HG03025 (cell line): ENCODE measurements around the gene CYRIA.

Experiments
- ATAC-seq: cut with Tn5 transposase; IDR thresholded peaks from one replicate; pipeline ENCODE4 v1.9.1; 2021; ENCODE audit warnings: mild to moderate bottlenecking, moderate library complexity; ENCODE audit not compliant: unreplicated experiment, low FRiP score

Gene CYRIA

GRCh38 chr2:16665748-16666448, at the start of gene CYRIA:
Gene CYRIA, minus strand, starts transcription at chr2:16665834. Its CDS starts 77,715 bp downstream, at chr2:16588119.
- peak; percentile 61 for ATAC-seq

DNA sequence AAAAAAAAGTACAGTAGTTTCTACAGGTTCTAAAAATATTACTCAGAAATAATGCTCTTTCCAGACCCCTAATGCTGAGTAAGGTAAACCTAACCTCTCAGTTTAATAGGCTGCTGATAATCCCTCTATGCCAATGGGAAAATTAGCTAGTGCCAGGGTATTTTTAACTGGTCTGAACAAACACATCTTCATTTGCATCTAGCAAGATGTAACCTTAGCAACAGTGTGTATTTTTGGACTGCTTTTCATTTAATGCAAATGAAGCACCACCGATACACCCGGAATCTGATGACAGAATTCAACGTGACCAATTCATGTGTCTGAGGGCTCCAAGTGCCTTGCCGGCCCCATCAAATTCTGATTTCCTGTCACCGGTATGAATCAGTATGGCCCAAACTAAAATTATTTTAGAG, 47.4 kb upstream of the CYRIA start:
- no peak for ATAC-seq

DNA sequence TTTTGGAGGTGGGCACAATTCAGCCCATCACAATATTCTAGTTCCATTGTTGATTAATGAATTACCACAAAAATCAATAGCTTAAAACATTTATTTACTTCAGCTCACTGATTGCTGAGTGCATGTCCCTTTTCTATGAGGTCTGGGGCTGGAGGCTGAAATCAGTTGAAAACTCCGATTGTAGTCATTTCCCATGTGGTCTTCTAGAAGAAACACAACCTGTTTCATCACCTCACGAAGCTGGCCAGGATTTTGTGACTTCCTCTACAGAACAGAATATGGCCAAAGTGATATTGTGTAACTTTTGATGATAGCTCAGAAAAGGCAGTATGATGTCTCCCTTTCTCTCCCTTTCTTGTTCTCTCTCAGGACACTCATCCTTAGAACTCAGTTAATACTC, 44.1 kb upstream of the CYRIA start:
- ATAC-seq = no peak

GRCh38 chr2:16708173-16708572, 42.5 kb upstream of the CYRIA start:
- ATAC-seq = no peak

- ATAC-seq = no peak
Observed at GRCh38 chr2:16707014-16707623, 41.5 kb upstream of the CYRIA start.

GRCh38 chr2:16700551-16701259, 35.1 kb upstream of the CYRIA start:
- ATAC-seq = no peak

GRCh38 chr2:16693854-16694253, 28.2 kb upstream of the CYRIA start:
- ATAC-seq = no peak

GRCh38 chr2:16691261-16691660, 25.6 kb upstream of the CYRIA start:
- ATAC-seq = no peak

- ATAC-seq = no peak
Observed at GRCh38 chr2:16687955-16688354, 22.3 kb upstream of the CYRIA start.

- no peak for ATAC-seq
Observed at GRCh38 chr2:16687222-16687621, 21.6 kb upstream of the CYRIA start.

- no peak for ATAC-seq
Observed at GRCh38 chr2:16686641-16687040, 21.0 kb upstream of the CYRIA start.

DNA sequence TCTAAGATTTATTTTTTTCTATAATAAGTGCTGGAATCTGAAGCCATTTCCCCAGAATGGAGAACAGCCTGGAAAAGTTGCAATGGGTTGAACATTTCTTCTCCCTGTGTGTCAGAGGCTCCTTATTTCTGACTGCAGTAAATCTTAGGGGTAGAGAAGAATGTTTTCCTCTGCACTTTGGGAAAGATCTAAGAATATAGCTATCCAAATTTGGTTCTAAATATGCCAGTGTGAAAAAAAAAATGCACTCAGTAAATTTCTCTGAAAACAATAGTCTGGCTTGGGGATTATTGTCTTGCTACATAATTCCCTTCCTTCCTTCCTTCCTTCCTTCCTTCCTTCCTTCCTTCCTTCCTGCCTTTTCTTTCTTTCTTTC, 19.7 kb upstream of the CYRIA start:
- no peak for ATAC-seq

- no peak for ATAC-seq
Observed at GRCh38 chr2:16684676-16685339, 19.2 kb upstream of the CYRIA start.

- no peak for ATAC-seq
Observed at GRCh38 chr2:16683576-16683975, 17.9 kb upstream of the CYRIA start.

- ATAC-seq = no peak
Observed at GRCh38 chr2:16682431-16683118, 16.9 kb upstream of the CYRIA start.

DNA sequence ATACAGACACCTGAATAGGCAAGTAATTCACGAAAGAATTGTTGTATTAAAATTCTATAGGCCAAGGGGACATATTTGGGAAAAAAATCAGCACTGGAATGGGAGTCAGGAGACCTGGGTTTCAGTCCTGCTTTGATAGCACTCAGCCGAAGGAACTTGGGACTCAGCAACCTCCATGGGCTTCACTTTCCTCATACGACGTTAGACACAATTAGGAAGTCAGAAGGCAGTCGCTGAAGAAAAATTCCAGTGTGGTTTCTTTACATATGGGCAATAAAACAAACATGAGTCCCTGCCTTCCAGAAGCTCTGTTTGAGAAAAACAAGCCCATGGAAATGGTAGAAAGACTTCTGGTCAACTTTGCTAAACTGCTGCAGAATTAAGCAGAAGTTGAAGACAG, 15.1 kb upstream of the CYRIA start:
- ATAC-seq = no peak

DNA sequence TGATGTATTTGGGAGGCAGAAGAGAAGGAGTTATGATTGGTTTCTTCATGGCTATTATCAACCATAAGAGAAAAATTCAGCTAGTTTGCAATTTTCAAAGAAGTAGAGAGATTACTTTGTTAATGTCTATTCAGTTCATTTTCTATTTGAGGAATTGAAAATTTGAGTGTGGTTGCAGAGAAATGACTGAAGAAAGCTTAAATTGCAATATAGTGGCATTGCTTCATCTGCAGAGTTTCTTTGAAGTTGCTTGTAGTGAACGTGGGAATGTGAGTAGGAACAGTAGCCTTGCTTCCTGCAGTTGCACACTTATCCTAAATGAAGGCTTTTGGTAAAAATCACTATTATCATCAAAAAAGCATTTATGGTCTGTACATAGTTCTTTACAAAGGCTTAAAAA, 14.7 kb upstream of the CYRIA start:
- no peak for ATAC-seq

DNA sequence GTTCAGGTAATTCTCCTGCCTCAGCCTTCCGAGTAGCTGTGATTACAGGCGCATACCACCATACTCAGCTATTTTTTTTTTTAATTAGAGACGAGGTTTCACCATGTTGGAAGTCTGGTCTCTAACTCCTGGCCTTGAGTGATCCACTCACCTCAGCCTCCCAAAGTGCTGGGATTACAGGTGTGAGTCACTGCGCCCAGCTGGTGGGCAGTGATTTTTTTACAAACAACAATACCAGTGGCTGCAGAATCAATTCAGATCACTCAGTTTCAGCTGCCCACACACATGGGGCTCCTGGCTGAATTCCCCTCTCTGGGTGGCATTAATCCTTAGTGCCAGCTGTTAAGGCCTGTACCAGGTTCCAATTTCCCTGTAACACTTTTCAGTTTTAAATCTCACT, 13.3 kb upstream of the CYRIA start:
- no peak for ATAC-seq

GRCh38 chr2:16677875-16678274, 12.2 kb upstream of the CYRIA start:
- no peak for ATAC-seq

- no peak for ATAC-seq
Observed at GRCh38 chr2:16675781-16676180, 10.1 kb upstream of the CYRIA start.

GRCh38 chr2:16674154-16674553, 8.5 kb upstream of the CYRIA start:
- no peak for ATAC-seq
